Osteoblast (primary cell): ENCODE data around the gene XKR8. TPM values are rescaled to one million over a fixed set of nuclear protein-coding genes. Genes with fewer than 3 reads are reported as not detected.

Experiments used
- DNase-seq: peaks from one replicate; pipeline ENCODE4 v3.0.0; 2011; ENCODE audit warnings: low spot score, mixed read lengths; ENCODE audit not compliant: insufficient read length; ENCODE audit errors: missing footprints
- H2AFZ ChIP-seq: 2 replicates; pipeline ENCODE4 v1.6.0; 2011; ENCODE audit warnings: mild to moderate bottlenecking, low read length
- H3K27ac ChIP-seq: 2 replicates; pipeline ENCODE4 v1.5.1; 2011; ENCODE audit warnings: mild to moderate bottlenecking, low read depth, low read length, moderate library complexity
- H3K27me3 ChIP-seq: 2 replicates; pipeline ENCODE4 v1.6.0; 2012; ENCODE audit warnings: mild to moderate bottlenecking, control low read depth, inconsistent platforms, low read length, moderate library complexity; ENCODE audit not compliant: insufficient read depth
- H3K36me3 ChIP-seq: 2 replicates; pipeline ENCODE4 v1.5.1; 2011; ENCODE audit warnings: mild to moderate bottlenecking, low read length, control low read depth, moderate library complexity; ENCODE audit not compliant: insufficient read depth
- H3K4me1 ChIP-seq: 2 replicates; pipeline ENCODE4 v1.5.1; 2011; ENCODE audit warnings: mild to moderate bottlenecking, low read length, control low read depth, moderate library complexity; ENCODE audit not compliant: insufficient read depth
- H3K4me2 ChIP-seq: 2 replicates; pipeline ENCODE4 v1.6.0; 2011; ENCODE audit warnings: mild to moderate bottlenecking, low read length; ENCODE audit not compliant: insufficient read depth
- H3K4me3 ChIP-seq: fragments of 200-600 bp; sonication (generic); 3 replicates; pipeline ENCODE4 v1.5.1; 2012; ENCODE audit warnings: mild to moderate bottlenecking, low read length, inconsistent platforms; ENCODE audit not compliant: insufficient read depth
- H3K79me2 ChIP-seq: 2 replicates; pipeline ENCODE4 v1.6.0; 2012; ENCODE audit warnings: mild to moderate bottlenecking, low read length, control low read depth, inconsistent platforms; ENCODE audit not compliant: insufficient read depth
- H3K9me3 ChIP-seq: 2 replicates; pipeline ENCODE4 v1.5.1; 2011; ENCODE audit warnings: low read depth, low read length, control low read depth
- H4K20me1 ChIP-seq: 2 replicates; pipeline ENCODE4 v1.6.0; 2012; ENCODE audit warnings: mild to moderate bottlenecking, low read length, control low read depth; ENCODE audit not compliant: insufficient read depth
- CTCF ChIP-seq: IDR thresholded peaks from 2 replicates; pipeline ENCODE4 v1.5.1; 2011; ENCODE audit warnings: mild to moderate bottlenecking, low read depth, low read length, moderate library complexity; ENCODE audit errors: extremely low read depth
- total RNA-seq: library from RNA; depleted of rRNA; stranded (reverse); fragments of >200 nt; gene quantifications from 2 replicates; pipeline ENCODE4 v1.2.3, GENCODE V29; 2012

The XKR8 gene
- total RNA-seq, 1 donor, result 9.4 TPM

GRCh38 chr1:27974417-27974781 lies 14.6 kb downstream of the XKR8 start:
- H3K4me3 ChIP-seq, result no peak overlapping the region
- H3K27me3 ChIP-seq, result no peaks in the 10 kb centered on the region
- no peaks in the 10 kb centered on the region for H3K79me2 ChIP-seq
- TF ChIP-seq CTCF, result no peak
- H4K20me1 ChIP-seq, result no peaks in the 10 kb centered on the region
- no peak overlapping the region for H3K4me2 ChIP-seq
- no peak overlapping the region for H2AFZ ChIP-seq
- peaks cover 32% of the 10 kb centered on the region for H3K4me1 ChIP-seq
- no peak overlapping the region for H3K27ac ChIP-seq
- DNase-seq, result no peak
- peaks cover 21% of the 10 kb centered on the region for H3K36me3 ChIP-seq
- H3K9me3 ChIP-seq, result no peaks in the 10 kb centered on the region

- TF ChIP-seq CTCF, result peak; percentile 66
- Histone ChIP-seq H4K20me1 (no peaks in the 10 kb centered on the region), H3K4me1 (peaks cover 18% of the 10 kb centered on the region), H2AFZ (no peak overlapping the region), H3K27ac (peak overlapping the region; percentile 48), H3K27me3 (no peaks in the 10 kb centered on the region), H3K36me3 (peaks cover 13% of the 10 kb centered on the region), H3K9me3 (no peaks in the 10 kb centered on the region), H3K79me2 (no peaks in the 10 kb centered on the region), H3K4me2 (no peak overlapping the region), H3K4me3 (no peak overlapping the region)
- peak; percentile 83 for DNase-seq
Observed at GRCh38 chr1:27979151-27979858, 19.5 kb downstream of the XKR8 start.

- Histone ChIP-seq H4K20me1 (no peaks in the 10 kb centered on the region), H2AFZ (no peak overlapping the region), H3K36me3 (peaks cover 9% of the 10 kb centered on the region), H3K27me3 (no peaks in the 10 kb centered on the region), H3K4me3 (no peak overlapping the region), H3K4me2 (peak overlapping the region; percentile 4), H3K79me2 (no peaks in the 10 kb centered on the region), H3K9me3 (no peaks in the 10 kb centered on the region), H3K4me1 (peaks cover 18% of the 10 kb centered on the region), H3K27ac (no peak overlapping the region)
- no peak for TF ChIP-seq CTCF
- no peak for DNase-seq
Observed at GRCh38 chr1:27979859-27980201, 20.1 kb downstream of the XKR8 start.

- Histone ChIP-seq H4K20me1 (no peaks in the 10 kb centered on the region), H3K27ac (peak overlapping the region; percentile 30), H3K27me3 (no peaks in the 10 kb centered on the region), H3K4me3 (no peak overlapping the region), H3K79me2 (no peaks in the 10 kb centered on the region), H2AFZ (no peak overlapping the region), H3K4me1 (peaks cover 18% of the 10 kb centered on the region), H3K4me2 (peak overlapping the region; percentile 4), H3K36me3 (peaks cover 8% of the 10 kb centered on the region), H3K9me3 (no peaks in the 10 kb centered on the region)
- no peak for TF ChIP-seq CTCF
- peak; percentile 78 for DNase-seq
Observed at GRCh38 chr1:27980216-27980845, 20.6 kb downstream of the XKR8 start.
